Astrocyte (in vitro differentiated cells and primary cell): ENCODE data around the gene TNFRSF1B. TPM values are rescaled to one million over a fixed set of nuclear protein-coding genes. Genes with fewer than 3 reads are reported as not detected.

Experiments
- DNase-seq: peaks from one replicate; pipeline ENCODE4 v3.0.0-alpha.2; 2010; ENCODE audit warnings: low read depth
- FAIRE-seq: peaks from 2 replicates; lab custom pipeline; 2011; peaks lifted over from hg19 to GRCh38; lab: Jason Lieb, UNC
- H2AFZ ChIP-seq: 2 replicates; pipeline ENCODE4 v1.6.0; 2012; ENCODE audit warnings: low read depth, low read length, inconsistent platforms
- H3K27ac ChIP-seq: 2 replicates; pipeline ENCODE4 v1.5.1; 2011; ENCODE audit warnings: low read depth, low read length, inconsistent platforms
- H3K27me3 ChIP-seq: 2 replicates; pipeline ENCODE4 v1.6.0; 2011; ENCODE audit warnings: low read length, inconsistent platforms; ENCODE audit not compliant: insufficient read depth
- H3K36me3 ChIP-seq: 2 replicates; pipeline ENCODE4 v1.5.1; 2011; ENCODE audit warnings: low read length, inconsistent platforms; ENCODE audit not compliant: insufficient read depth
- H3K4me1 ChIP-seq: 2 replicates; pipeline ENCODE4 v1.5.1; 2011; ENCODE audit warnings: low read length, inconsistent platforms; ENCODE audit not compliant: insufficient read depth
- H3K4me2 ChIP-seq: 2 replicates; pipeline ENCODE4 v1.6.0; 2012; ENCODE audit warnings: low read length, inconsistent platforms
- H3K4me3 ChIP-seq: 2 replicates; pipeline ENCODE4 v1.5.1; 2011; ENCODE audit warnings: low read depth, mild to moderate bottlenecking, low read length, inconsistent platforms; ENCODE audit not compliant: insufficient read depth
- H3K79me2 ChIP-seq: 2 replicates; pipeline ENCODE4 v1.6.0; 2012; ENCODE audit warnings: mild to moderate bottlenecking, low read length, inconsistent platforms; ENCODE audit not compliant: insufficient read depth
- H3K9ac ChIP-seq: 2 replicates; pipeline ENCODE4 v1.6.0; 2012; ENCODE audit warnings: mild to moderate bottlenecking, low read length, inconsistent platforms
- H3K9me3 ChIP-seq: 2 replicates; pipeline ENCODE4 v1.5.1; 2012; ENCODE audit warnings: low read depth, mild to moderate bottlenecking, low read length, inconsistent platforms; ENCODE audit not compliant: insufficient read depth
- H4K20me1 ChIP-seq: 2 replicates; pipeline ENCODE4 v1.6.0; 2012; ENCODE audit warnings: low read length, inconsistent platforms; ENCODE audit not compliant: insufficient read depth
- H3K27ac Mint-ChIP-seq: one replicate; pipeline ENCODE4 v1.8.0; 2021; ENCODE audit warnings: mild to moderate bottlenecking, mixed read lengths; ENCODE audit not compliant: unreplicated experiment
- H3K27me3 Mint-ChIP-seq: one replicate; pipeline ENCODE4 v1.8.0; 2021; ENCODE audit warnings: low read depth, mixed read lengths; ENCODE audit not compliant: unreplicated experiment
- H3K36me3 Mint-ChIP-seq: one replicate; pipeline ENCODE4 v1.8.0; 2021; ENCODE audit warnings: low read depth, mixed read lengths; ENCODE audit not compliant: unreplicated experiment
- H3K4me1 Mint-ChIP-seq: one replicate; pipeline ENCODE4 v1.8.0; 2021; ENCODE audit warnings: low read depth, mixed read lengths; ENCODE audit not compliant: unreplicated experiment
- H3K4me3 Mint-ChIP-seq: one replicate; pipeline ENCODE4 v1.8.0; 2021; ENCODE audit warnings: mild to moderate bottlenecking, moderate library complexity, mixed read lengths; ENCODE audit not compliant: unreplicated experiment
- H3K9me3 Mint-ChIP-seq: one replicate; pipeline ENCODE4 v1.8.0; 2021; ENCODE audit warnings: mild to moderate bottlenecking, mixed read lengths; ENCODE audit not compliant: unreplicated experiment
- EZH2 ChIP-seq: IDR thresholded peaks from 2 replicates; pipeline ENCODE4 v1.6.1; 2012; ENCODE audit warnings: mild to moderate bottlenecking, low read length, inconsistent platforms; ENCODE audit not compliant: insufficient read depth
- total RNA-seq: library from RNA; stranded (reverse); gene quantifications from 2 replicates; pipeline ENCODE4 v1.2.1, GENCODE V29; 2021
- TF ChIP-seq, protein P1 (sequence below): IDR thresholded peaks from 2 replicates; pipeline ENCODE4 v1.5.1; 2011; ENCODE audit warnings: low read depth, mild to moderate bottlenecking, inconsistent platforms, low read length, moderate library complexity; ENCODE audit not compliant: insufficient read depth

TNFRSF1B gene
- total RNA-seq, 1 donor from 2014 or later = 0.09 TPM

DNA sequence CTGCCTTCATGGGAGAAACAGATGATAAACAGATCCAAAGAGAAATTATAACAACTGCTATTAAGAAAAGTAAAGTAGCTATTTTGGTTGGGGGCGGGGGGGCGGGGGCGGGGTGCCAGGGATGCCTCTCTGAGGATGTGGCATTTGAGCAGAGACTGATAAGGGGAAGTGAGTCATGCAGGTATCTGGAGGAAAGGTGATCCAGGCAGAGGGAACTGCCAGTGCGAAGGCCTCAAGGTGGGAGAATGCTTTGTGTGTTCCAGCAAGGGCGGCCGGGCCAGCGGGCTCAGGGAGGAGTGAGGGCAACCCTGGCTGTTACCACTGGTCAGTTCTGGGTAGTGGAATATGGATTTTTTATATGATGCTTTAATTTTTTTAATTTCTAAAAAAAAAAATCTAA lies 7.0 kb upstream of the TNFRSF1B start:
- no peak overlapping the region for H3K4me3 Mint-ChIP-seq
- H3K27me3 ChIP-seq = peaks cover 3% of the 10 kb centered on the region
- TF ChIP-seq, protein P1, sequence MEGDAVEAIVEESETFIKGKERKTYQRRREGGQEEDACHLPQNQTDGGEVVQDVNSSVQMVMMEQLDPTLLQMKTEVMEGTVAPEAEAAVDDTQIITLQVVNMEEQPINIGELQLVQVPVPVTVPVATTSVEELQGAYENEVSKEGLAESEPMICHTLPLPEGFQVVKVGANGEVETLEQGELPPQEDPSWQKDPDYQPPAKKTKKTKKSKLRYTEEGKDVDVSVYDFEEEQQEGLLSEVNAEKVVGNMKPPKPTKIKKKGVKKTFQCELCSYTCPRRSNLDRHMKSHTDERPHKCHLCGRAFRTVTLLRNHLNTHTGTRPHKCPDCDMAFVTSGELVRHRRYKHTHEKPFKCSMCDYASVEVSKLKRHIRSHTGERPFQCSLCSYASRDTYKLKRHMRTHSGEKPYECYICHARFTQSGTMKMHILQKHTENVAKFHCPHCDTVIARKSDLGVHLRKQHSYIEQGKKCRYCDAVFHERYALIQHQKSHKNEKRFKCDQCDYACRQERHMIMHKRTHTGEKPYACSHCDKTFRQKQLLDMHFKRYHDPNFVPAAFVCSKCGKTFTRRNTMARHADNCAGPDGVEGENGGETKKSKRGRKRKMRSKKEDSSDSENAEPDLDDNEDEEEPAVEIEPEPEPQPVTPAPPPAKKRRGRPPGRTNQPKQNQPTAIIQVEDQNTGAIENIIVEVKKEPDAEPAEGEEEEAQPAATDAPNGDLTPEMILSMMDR = no peak
- no peak for TF ChIP-seq EZH2
- H3K36me3 ChIP-seq = no peaks in the 10 kb centered on the region
- no peaks in the 10 kb centered on the region for H3K36me3 Mint-ChIP-seq
- H3K4me1 ChIP-seq = peaks cover 12% of the 10 kb centered on the region
- H3K27ac ChIP-seq = no peak overlapping the region
- peaks cover 10% of the 10 kb centered on the region for H3K4me1 Mint-ChIP-seq
- H3K9me3 Mint-ChIP-seq = peaks cover 2% of the 10 kb centered on the region
- peaks cover 5% of the 10 kb centered on the region for H4K20me1 ChIP-seq
- no peak for FAIRE-seq
- H2AFZ ChIP-seq = no peak overlapping the region
- no peak overlapping the region for H3K27ac Mint-ChIP-seq
- H3K4me2 ChIP-seq = no peak overlapping the region
- no peak for DNase-seq
- peaks cover 34% of the 10 kb centered on the region for H3K27me3 Mint-ChIP-seq
- H3K4me3 ChIP-seq = no peak overlapping the region
- H3K9me3 ChIP-seq = no peaks in the 10 kb centered on the region
- H3K79me2 ChIP-seq = no peaks in the 10 kb centered on the region
- no peak overlapping the region for H3K9ac ChIP-seq

DNA sequence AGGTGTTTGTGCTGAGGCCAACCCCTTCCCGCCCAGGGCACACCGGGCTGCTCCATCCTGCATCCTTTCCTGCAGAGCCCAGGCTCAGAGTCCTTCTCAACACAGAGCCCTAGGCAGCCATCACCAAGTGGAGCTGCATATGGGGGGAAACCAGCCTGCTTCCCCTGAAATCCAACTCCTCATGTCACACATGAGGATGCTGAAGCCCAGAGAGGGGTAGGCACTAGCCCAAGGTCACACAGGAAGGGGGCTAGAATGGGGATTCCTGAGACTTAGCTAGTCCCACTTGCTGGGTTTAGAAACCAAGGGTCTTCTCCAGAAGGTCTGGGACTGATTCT lies 5.5 kb upstream of the TNFRSF1B start:
- peak overlapping the region; percentile 64 for H3K4me2 ChIP-seq
- FAIRE-seq (no peak), DNase-seq (no peak)
- no peak overlapping the region for H3K27ac ChIP-seq
- no peak overlapping the region for H2AFZ ChIP-seq
- no peak for TF ChIP-seq EZH2
- TF ChIP-seq, protein P1 = no peak
- Mint-ChIP-seq H3K36me3 (no peaks in the 10 kb centered on the region), H3K4me1 (peaks cover 10% of the 10 kb centered on the region), H3K9me3 (no peaks in the 10 kb centered on the region), H3K27ac (no peak overlapping the region), H3K4me3 (no peak overlapping the region), H3K27me3 (peaks cover 41% of the 10 kb centered on the region)
- H3K9ac ChIP-seq = no peak overlapping the region
- no peaks in the 10 kb centered on the region for H3K36me3 ChIP-seq
- H3K9me3 ChIP-seq = no peaks in the 10 kb centered on the region
- peaks cover 5% of the 10 kb centered on the region for H4K20me1 ChIP-seq
- no peaks in the 10 kb centered on the region for H3K79me2 ChIP-seq
- H3K4me1 ChIP-seq = peaks cover 12% of the 10 kb centered on the region
- H3K27me3 ChIP-seq = peaks cover 12% of the 10 kb centered on the region
- peak overlapping the region; percentile 13 for H3K4me3 ChIP-seq

DNA sequence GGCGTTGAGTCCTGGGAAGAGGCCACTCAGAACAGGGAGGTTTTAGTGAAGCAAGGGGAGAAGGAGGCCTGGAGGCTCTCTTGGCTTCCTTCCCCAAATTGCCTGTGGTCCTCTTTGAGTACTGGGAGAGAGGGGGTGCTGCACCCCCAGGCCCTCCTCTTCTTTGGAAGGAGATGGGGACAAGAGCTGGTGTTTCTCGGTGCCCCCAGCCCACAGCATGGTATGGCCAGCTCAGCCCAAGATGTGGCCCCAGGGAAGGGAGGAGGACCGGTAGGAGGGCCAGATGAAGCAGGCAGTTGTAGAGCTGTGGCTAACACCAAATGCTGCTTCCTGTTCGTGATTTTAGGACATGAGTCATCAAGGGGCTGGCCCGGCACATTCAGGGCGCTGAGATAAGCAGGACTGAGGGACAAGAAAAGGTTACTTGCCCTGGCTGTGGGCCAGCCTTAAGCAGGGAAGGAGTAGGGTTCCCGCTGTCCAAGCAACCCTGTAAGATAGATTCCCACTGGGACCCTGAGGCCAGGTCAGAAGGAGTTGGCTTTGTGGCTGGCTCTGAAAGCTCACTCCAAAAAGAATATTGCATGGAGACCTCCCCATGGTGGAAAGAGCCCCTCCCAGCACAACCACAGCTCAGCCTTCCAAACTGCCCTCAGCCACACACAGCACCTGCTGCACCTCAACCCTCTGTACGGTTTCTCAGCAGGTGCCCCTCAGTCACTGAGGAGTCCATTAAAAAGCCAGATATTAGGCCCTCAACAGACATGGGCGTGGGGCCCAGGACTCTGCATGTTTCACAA lies 4.9 kb upstream of the TNFRSF1B start:
- Mint-ChIP-seq H3K4me3 (no peak overlapping the region), H3K36me3 (no peaks in the 10 kb centered on the region), H3K27ac (no peak overlapping the region), H3K4me1 (peaks cover 10% of the 10 kb centered on the region), H3K27me3 (peaks cover 45% of the 10 kb centered on the region), H3K9me3 (no peaks in the 10 kb centered on the region)
- no peaks in the 10 kb centered on the region for H3K36me3 ChIP-seq
- peaks cover 12% of the 10 kb centered on the region for H3K4me1 ChIP-seq
- H3K27ac ChIP-seq = no peak overlapping the region
- H4K20me1 ChIP-seq = peaks cover 5% of the 10 kb centered on the region
- peak overlapping the region; percentile 13 for H3K4me3 ChIP-seq
- peak overlapping the region; percentile 64 for H3K4me2 ChIP-seq
- peak; percentile 73 for FAIRE-seq
- no peak for TF ChIP-seq EZH2
- TF ChIP-seq, protein P1 = no peak
- no peaks in the 10 kb centered on the region for H3K9me3 ChIP-seq
- DNase-seq = peak; percentile 84
- H2AFZ ChIP-seq = peak overlapping the region; percentile 5
- peaks cover 12% of the 10 kb centered on the region for H3K27me3 ChIP-seq
- H3K79me2 ChIP-seq = no peaks in the 10 kb centered on the region
- H3K9ac ChIP-seq = no peak overlapping the region
